Ishikawa (cell line): ENCODE measurements around the gene NF1.

Experiments
- CEBPB ChIP-seq: IDR thresholded peaks from 2 replicates; pipeline ENCODE4 v1.6.1; 2012
- CREB1 ChIP-seq: IDR thresholded peaks from 2 replicates; pipeline ENCODE4 v1.6.1; 2012; ENCODE audit warnings: low read depth
- EGR1 ChIP-seq: IDR thresholded peaks from 2 replicates; pipeline ENCODE4 v1.6.1; 2012
- EP300 ChIP-seq: IDR thresholded peaks from 2 replicates; pipeline ENCODE4 v1.6.1; 2012; ENCODE audit warnings: borderline replicate concordance
- FOXM1 ChIP-seq: IDR thresholded peaks from 2 replicates; pipeline ENCODE4 v1.6.1; 2012; ENCODE audit warnings: low read depth, borderline replicate concordance
- MAX ChIP-seq: IDR thresholded peaks from 2 replicates; pipeline ENCODE4 v1.6.1; 2012
- NFIC ChIP-seq: IDR thresholded peaks from 2 replicates; pipeline ENCODE4 v1.6.1; 2012
- RAD21 ChIP-seq: IDR thresholded peaks from 2 replicates; pipeline ENCODE4 v1.6.1; 2012; ENCODE audit warnings: low read depth
- REST ChIP-seq: IDR thresholded peaks from 2 replicates; pipeline ENCODE4 v1.6.1; 2012; ENCODE audit warnings: low read depth, mild to moderate bottlenecking
- TAF1 ChIP-seq: IDR thresholded peaks from 2 replicates; pipeline ENCODE4 v1.6.1; 2012; ENCODE audit warnings: low read depth, mild to moderate bottlenecking
- TCF12 ChIP-seq: IDR thresholded peaks from 2 replicates; pipeline ENCODE4 v1.6.1; 2012; ENCODE audit warnings: low read depth
- TEAD4 ChIP-seq: IDR thresholded peaks from 2 replicates; pipeline ENCODE4 v1.6.1; 2012
- USF1 ChIP-seq: IDR thresholded peaks from 2 replicates; pipeline ENCODE4 v1.6.1; 2012
- YY1 ChIP-seq: IDR thresholded peaks from 2 replicates; pipeline ENCODE4 v1.6.1; 2012; ENCODE audit warnings: low read depth
- ZBTB7A ChIP-seq: IDR thresholded peaks from 2 replicates; pipeline ENCODE4 v1.6.1; 2012; ENCODE audit warnings: low read depth

The NF1 gene

GRCh38 chr17:31249835-31250141, 155.0 kb downstream of the NF1 start:
- TF ChIP-seq YY1 (no peak), USF1 (no peak), EGR1 (no peak), REST (no peak), TAF1 (no peak), NFIC (no peak), MAX (no peak), FOXM1 (no peak), TCF12 (no peak), CREB1 (no peak), ZBTB7A (no peak), CEBPB (no peak)

- TF ChIP-seq TAF1 = no peak
- TF ChIP-seq YY1 = no peak
- no peak for TF ChIP-seq TCF12
- TF ChIP-seq NFIC = no peak
- TF ChIP-seq FOXM1 = no peak
- TF ChIP-seq MAX = no peak
- TF ChIP-seq REST = no peak
- no peak for TF ChIP-seq EP300
- no peak for TF ChIP-seq TEAD4
Measured at GRCh38 chr17:31250229-31250628, 155.5 kb downstream of the NF1 start.

- TF ChIP-seq MAX = no peak
- no peak for TF ChIP-seq TAF1
- no peak for TF ChIP-seq FOXM1
- no peak for TF ChIP-seq EP300
- no peak for TF ChIP-seq CREB1
- TF ChIP-seq NFIC = no peak
- TF ChIP-seq RAD21 = no peak
- no peak for TF ChIP-seq TEAD4
Measured at GRCh38 chr17:31251105-31251969, 156.6 kb downstream of the NF1 start.

GRCh38 chr17:31251970-31252328, 157.2 kb downstream of the NF1 start:
- TF ChIP-seq TAF1 (no peak), TEAD4 (no peak), ZBTB7A (no peak), CREB1 (no peak), USF1 (no peak), MAX (no peak), TCF12 (no peak), CEBPB (no peak), YY1 (no peak), EP300 (no peak), REST (no peak), FOXM1 (no peak), EGR1 (no peak), NFIC (no peak), RAD21 (no peak)
